NCI-H526 (cell line): ENCODE measurements around the gene PRKCA.
"Not testable (repeated sequence)": the region's sequence is repeated elsewhere in the genome, so short reads cannot be mapped to it uniquely, and the experiment has no call there.

Experiments
- DNase-seq, 2 experiments: peaks; one replicate each; lab custom pipeline; 2025; lab: John Stamatoyannopoulos, UW

PRKCA gene

DNA sequence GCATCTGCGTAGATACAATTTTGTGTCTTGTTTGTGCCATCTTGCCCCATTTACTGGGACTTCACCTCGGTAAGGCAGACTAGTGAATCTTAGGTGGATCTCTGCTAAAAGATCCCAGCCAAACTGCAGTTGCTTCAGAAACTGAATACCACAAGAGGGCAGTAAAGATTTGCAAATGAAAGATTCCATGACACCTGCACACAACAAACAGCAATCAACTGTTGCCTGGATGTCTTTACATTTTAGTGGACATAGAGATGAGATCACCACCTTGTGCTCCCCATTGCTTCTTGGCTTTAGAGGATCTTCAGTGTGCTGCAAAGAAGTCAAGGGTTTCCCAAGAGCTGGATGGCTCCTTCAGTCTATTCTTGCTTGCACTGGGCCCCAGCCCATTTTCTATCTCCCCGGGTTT is 413.3 kb downstream of the PRKCA start:
- peak; percentile 61 to 80 for DNase-seq

DNA sequence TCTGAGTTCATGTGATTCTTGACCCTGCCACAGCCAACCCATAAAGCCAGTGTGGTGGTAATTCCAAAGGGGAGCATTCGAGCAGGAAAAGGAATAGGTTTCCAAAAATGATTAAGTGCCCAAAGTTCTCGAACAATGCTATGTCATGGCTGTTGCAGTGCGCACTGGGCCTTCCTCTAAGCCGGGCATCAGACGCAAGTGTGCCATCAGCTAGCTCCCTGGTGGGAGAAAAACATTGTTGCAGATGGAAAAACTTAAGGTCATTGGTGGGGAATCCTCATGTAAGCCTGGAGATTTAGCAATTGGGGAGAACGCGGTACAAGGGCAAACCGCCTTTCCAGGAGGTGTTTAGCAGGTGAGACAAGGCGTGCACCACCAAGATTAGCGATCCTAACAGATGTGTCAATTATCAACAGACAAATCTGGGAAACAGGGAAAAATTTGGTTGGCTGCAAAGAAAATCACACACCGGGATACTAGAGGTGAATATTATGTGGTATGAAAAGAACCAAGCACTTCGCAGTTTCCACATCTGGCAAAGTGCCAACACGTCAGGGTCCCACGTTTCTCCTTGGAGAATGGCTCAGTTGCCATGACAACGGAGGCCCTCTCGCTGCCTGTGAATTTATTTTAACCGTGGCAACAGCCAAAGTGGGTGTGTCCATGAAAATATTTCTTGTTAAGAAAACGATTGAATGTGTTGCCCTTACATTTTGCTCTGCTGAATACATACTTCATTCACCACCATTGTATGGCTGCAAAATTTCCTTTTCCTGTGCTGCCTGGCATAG is 414.0 kb downstream of the PRKCA start:
- peak in 1 of 2 experiments; percentile 11 for DNase-seq

DNA sequence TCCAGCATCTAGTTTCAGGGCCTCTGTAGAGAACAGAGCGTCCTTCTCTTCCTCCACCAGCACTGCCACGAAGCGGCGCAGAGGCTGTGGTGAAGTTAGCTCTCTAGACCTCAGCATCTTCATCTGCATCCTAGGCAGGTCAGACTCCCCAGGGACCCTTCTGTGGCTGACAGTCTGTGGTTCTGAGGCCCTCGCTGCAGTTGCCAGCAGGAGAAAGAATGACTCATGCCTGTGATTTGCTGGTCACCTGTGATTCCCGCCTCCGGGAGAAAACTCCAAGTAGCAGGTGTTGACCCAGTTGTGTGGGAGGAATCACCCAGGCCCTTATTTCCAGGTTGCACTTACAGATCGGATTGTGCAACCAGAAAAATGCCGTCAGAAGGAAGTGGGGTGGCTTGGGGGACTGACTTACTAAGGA is 415.2 kb downstream of the PRKCA start:
- peak in 1 of 2 experiments; percentile 48 for DNase-seq

DNA sequence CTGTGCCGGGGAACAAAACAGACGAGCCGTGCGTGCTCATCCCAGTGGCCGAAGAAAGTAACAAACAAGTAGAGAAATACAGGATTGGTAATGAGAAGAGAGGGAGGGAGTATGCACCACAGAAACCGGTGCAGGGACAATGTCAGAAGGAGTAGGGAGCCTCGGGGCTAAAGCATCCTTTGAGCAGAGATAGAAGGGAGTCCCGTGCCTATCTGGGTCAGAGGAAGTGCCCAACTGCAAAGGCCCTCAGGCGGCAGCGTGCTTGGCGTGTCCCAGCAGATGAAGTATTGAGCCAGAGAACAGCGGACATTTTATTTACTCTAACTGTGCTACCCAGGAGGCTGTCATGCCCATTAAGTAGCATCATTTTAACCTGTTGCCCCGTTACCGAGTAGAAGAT is 417.6 kb downstream of the PRKCA start:
- no peak for DNase-seq

DNA sequence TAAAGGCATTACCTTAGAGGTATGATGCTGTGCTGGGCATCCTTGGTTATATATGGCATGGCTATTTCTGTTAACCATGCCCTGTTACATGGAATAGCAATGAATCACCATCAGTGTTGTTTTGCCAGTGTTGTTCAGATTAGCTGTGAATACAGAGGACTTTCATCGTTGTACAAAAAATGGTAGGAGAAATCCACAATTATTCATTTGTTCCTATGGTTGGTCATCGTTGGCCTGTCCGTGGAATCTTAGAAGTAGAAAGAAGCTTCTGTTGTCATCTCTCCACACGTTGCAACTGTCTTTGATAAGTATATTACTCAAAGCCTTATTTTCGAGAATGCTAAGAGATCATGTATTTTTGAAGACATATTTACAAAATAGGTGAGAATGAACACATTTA is 418.2 kb downstream of the PRKCA start:
- no peak for DNase-seq

DNA sequence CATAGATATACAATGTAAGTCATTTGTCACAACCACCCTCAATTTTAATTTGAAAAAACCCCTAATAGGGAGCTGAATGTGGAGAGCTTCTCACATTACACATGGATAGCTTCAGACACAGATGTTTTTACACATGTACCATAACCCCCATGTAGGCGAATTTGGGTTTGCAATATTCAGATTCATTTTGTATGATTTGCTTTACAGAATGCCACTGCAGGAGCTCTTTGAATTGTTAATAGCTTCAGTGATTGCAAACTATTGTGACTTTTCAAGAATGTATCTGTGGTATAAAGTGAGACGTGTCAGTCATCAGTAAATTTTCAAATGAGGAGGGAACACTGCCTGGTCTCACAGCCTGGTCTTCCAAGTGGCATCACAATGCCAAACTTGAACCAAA is 419.9 kb downstream of the PRKCA start:
- DNase-seq = no peak

DNA sequence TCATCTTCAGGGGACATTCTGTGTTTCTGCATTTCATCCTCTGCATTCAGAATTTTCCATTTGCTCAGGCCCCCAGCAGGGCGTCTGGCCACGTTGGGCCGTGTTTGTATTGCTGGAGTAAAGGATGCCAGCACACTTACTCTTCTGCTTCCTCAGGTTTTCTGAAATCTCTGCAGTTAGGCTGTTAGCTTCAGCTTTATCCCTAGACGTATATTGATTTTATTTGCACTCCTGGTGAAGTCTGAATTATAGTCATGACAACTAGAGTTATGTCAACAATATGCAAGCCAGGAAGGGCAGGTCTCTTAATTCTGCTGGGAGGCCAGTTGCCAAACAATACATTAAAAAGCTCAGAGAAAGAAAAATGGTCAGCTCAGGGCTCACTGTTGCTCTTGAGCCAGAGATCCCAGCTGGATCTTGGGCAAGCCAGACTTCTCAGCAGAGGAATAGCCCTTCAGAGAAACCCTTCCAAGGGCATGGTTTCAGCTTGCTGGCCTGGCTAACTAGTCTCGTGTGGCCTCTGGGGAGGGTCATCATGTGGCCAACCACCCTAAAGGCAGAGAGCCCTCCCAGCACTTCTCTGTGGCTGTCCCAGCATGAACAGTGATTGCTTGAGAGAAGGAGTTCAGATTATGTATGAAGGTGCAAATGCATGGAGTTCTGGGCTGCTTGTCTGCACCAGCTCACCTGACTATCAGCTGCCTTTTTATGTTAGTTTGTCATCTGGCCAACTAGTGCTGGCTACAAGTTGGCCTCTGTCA is 422.3 kb downstream of the PRKCA start:
- DNase-seq = no peak

DNA sequence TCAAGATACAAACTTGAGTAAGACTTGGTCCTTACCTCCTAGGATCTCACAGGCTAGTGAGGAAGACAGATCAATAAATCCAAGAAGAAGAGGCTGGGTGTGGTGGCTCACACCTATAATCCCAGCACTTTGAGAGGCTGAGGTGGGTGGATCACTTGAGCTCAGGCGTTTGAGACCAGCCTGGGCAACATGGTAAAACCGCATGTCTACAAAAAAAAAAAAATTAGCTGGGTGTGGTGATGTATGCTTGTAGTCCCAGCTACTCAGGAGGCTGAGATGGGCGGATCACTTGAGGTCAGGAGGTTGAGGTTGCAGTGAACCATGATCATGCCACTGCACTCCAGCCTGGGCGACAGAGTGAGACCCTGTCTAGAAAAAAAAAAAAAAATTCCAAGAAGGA is 423.0 kb downstream of the PRKCA start:
- not testable (repeated sequence) for DNase-seq

DNA sequence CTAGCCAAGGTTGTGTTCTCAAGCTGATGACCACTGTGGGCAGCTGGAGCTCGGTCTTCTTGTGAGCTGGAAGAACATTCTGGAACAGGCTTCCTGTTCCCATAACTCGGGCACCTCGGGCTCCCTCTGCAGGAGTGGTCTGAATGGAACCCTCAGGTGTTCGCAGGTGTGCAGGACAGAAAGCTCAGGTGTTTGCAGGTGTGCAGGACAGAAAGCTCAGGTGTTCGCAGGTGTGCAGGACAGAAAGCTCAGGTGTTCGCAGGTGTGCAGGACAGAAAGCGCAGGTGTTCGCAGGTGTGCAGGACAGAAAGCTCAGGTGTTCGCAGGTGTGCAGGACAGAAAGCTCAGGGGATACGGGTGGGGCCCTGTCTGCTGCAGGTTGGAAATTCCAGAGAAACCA is 423.5 kb downstream of the PRKCA start:
- no peak for DNase-seq

DNA sequence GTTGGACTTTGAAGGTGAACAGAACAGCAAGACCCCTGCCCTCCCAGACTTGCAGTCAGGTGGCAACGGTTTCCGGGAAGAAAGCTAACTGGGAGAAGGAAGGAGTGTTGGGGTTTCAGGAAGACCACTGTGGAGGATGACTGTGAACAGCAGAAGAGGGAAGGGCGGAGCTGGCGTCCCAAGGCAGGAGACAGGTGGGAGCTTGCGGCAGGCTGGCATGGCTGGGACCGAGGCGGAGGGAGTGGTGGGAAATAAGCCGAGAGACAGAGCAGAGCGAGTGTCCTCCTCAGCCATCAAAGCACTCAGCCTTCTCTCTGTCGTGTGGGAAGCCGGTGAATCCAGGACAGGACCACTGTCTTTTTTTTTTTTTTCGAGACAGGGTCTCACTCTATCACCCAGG is 424.0 kb downstream of the PRKCA start:
- no peak for DNase-seq

DNA sequence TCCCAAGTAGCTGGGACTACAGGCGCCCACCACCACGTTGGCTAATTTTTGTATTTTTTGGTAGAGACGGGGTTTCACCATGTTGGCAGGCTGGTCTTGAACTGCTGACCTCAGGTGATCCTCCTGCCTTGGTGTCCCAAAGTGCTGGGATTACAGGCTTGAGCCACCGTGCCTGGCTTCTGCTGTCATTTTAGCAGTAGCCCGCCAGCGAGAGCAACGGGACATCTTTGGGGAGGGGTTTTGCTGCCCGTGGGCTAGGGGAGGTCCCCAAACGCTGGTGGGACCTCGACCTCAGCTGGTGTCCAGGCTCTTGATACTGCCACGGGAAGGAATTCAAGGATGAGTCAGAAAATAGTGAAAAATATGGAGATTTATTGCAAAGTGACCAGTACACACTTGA is 424.4 kb downstream of the PRKCA start:
- no peak for DNase-seq

DNA sequence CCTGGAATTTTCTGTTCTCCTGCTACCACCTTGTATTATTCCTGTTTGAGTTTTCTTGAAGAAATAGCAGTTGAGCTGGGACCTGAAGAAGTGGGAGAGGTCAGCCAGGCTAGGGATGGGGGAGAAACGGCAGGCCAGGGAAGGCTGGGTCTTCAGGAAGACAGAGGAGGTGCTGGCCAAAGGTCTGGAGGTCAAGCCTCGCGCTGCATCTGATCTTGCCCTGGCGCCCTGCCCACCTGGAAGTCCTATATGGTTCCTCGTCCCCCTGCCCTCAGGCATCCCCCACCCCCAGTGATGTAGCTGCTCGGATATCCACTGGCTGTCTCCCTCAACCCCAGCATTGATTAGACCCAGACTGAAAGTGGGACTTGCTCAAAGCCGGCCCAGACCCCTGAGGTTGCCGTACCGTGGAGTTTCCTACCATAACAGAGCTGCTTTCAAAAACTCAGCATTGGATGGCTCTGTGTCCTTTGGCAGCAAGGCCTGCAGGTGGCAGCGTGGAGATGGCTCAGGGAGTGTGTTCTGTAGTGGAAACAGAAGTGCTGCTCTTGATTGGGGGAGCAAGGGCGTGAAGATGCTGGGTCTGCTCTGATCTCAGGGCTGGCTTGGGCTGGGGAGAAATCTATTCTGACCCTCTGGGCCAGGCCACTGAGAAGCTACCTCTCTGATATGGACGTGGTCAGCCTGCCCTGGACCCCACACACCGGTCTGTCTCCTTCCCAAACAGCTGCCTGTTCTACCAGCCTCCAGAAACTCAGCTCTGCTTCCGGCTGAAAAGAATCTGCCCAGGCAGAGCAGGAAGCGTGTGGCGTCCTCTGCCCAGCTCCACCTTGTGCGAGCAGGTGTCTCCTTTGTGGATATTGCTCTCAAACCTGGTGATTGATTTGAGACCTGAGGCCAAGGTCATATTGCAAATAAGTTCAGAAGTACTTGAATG is 425.5 kb downstream of the PRKCA start:
- DNase-seq = peak; percentile 48 to 79

DNA sequence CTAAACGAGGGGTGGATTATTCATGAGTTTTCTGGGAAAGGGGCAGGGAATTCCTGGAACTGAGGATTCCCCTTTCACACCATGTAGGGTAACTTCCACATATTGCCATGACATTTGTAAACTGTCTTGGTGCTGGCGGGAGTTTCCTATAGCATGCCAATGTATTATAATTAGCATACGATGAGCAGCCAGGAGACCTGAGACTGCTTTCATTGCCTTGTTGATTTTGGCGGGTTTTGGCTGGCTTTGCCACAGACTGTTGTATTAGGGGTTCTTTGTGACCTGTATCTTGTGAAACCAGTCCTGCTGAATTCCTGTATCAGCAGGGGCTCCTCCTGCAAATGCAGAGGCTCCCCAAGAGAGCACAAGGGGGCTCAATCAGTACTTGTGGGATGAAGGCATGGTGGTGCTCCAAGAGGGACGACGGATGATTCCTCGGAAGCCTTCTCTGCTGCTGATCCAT is 428.1 kb downstream of the PRKCA start:
- DNase-seq = no peak

DNA sequence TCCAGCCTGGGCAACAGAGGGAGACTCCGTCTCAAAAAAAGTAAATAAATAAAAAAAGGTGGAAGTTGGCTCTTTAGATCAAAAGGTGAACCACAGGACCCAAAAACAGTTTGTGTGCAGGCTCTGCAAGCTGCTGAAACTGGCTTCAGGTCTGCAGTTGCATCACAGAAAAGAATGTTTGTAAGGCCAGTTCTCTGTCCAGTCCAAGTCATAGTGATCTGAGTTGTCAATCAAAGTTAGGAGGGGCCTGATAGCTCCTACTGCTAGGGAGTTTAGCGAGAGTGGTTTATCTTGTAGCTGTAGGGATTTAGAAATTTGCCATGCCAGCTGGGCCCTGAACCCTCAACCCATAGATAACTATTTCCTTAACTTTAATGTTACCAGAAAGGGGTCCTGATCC is 431.3 kb downstream of the PRKCA start:
- DNase-seq = no peak

DNA sequence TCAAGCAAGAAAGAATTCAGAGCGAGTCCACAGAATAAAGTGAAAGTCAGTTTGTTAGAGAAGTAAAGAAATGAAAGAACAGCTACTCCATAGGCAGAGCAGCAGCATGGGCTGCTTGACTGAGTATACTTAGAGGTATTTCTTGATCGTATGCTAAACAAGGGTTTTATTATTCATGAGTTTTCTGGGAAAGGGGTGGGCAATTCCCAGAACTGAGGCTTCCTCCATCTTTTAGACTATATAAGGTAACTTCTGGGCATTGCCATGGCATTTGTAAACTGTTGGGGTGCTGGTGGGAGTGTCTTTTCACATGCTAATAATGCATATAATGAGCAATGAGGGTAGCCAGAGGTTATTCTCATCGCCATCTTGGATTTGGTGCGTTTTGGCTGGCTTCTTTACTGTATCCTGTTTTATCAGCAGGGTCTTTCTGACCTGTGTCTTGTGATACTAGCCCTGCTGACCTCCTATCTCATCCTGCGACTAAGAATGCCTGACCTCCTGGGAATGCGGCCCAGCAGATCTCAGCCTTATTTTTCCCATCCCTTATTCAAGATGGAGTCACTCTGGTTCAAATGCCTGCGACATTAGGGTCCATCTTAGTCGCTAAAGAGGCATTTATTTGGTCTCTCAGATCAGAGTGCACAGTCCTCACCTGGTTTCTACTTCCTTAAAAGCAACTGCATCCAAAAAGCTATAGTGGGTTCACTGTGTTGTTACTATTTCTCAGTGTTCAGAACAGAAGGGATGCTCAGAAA is 432.0 kb downstream of the PRKCA start:
- no peak for DNase-seq

DNA sequence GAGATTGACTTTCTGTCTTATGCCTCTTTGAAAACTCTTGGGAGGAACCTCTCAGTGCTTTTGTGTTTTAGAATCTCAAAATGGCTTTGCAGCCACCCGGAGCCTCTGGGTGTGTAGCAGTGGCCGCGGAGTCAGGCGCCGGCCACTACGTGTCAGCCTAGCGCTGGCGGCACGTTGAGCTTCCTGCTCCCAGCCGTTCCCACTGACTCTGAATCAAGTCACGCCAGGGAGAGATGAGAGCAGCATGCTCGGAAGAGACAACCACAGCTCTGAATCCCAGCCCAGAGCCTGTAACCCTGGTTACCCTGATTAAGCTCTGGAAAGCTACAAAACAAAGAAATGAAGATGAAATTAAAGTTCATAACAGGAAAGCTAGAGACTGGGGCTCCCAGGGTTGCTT is 435.1 kb downstream of the PRKCA start:
- no peak for DNase-seq

DNA sequence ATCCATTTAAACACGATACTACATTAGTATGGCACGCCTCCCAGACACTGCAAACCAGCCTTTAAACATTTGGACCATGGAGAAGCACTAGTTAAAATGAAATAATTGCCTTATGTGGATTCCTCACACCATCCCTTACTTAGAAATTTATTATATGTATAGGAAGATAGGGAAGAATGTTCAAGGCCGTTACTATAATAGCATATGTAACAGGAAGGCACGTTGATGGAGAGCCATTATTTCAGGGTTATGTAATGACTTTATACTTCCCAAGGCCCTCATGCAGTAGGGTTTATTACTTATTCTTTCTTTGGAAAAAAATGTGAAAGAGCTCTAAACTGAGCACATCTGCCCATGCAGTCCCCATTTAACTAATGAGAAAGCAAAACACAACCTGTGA is 435.9 kb downstream of the PRKCA start:
- no peak for DNase-seq

DNA sequence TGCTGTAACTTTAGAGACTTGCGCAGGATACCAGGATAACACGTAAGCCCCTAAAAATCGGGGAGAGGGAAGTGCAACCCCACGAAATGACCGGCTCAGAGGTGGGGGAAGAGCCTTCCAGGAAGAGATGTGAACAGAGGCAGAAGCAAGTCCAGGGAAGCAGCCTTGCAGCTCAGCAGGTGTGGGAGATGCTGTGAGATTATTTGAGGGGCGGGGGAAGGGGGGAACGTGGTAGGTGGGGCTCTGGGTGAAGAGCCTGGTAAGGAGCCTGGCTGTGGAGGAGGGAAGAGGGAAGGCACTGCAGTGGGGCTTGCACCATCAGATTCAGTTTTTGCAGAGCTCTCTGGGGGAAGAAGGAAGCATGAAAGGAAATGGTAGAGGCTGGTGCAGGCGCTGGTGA is 437.1 kb downstream of the PRKCA start:
- no peak for DNase-seq

DNA sequence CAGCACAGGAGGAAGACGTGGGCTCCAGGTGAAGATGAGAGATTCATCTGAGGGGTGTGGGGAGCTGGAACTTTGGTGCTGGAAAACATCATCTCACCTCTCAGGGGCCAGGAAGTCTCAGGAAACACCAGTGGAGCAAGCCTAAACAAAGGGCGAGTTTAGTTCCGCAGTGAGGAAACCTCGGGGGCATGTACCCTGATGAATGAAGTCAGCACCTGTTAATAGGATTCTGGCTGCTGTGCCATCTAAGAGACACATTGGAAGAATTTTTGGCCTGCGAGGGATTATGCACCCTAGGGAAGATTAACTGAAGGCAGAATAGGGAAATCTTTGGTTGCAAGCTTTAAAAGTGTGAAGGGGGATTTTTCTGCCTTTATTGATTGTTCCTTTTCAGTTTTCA is 437.8 kb downstream of the PRKCA start:
- no peak for DNase-seq

DNA sequence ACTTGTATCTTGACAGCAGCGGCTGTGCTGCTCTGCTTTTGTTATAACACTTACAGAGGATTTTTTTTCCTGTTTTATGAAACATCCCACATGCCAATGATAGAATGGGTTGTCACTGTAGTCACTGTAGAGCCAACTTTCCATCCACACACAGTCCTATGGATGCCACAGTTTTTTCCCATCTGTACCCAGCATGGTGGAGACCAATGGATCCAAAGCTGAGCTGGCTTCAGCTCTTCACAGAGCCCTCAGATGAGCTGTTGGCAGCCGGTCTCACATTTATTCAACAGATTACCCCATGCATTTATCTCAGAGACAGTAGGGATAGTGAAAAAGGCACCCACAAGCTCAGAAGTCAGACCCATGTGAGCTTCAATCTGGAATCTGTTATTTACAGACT is 441.1 kb downstream of the PRKCA start:
- no peak for DNase-seq

DNA sequence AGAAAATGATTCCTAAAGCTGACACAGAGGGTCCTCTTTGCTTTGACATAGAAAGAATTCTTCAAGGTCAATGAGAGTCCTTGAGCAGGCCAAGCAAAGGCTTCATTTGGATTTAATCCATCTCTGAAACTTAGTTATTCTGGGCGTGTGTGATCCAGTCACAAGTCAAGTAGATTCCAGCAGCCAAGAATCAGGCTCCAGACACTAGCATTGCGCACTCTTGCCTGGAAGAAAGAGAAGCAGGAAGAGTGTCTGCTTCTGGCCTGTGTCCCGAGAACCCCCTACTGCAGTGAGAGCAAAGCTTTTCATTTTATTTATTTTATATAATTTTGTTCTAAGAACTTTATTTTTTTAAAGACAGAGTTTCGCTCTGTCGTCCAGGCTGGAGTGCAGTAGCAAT is 444.3 kb downstream of the PRKCA start:
- no peak for DNase-seq
